Sciatic nerve (tissue), 2 donors: Measurements from ENCODE around the gene NPPA. TPM values are rescaled to one million over a fixed set of nuclear protein-coding genes. Genes with fewer than 3 reads are reported as not detected.

Source experiments
- ATAC-seq: fragments of 200-7000 bp; cut with Tn5 transposase; one replicate; pipeline ENCODE4 v1.9.1; 2020; ENCODE audit warnings: mild to moderate bottlenecking, moderate library complexity
- DNase-seq: peaks from one replicate; pipeline ENCODE4 v3.0.0-alpha.2; 2020; ENCODE audit warnings: low spot score
- intact Hi-C: fragments of 100-400 bp; cut with DNase I; formaldehyde crosslinking; loops from one replicate; pipeline ENCODE4 v1.14.2; 2022
- total RNA-seq: library from RNA; stranded (reverse); fragmentation: NEBNext Ultra II Directional; extraction: Animal tissue kit (Norgen Biotek cat#: 25700); gene quantifications from one replicate; pipeline ENCODE4 v1.2.1, GENCODE V29; 2021
- donor health status: DM: no; HTN: no; CAD: no.
- donor health status: DM: no; HTN: no; CAD: no.

The NPPA gene
- total RNA-seq, 1 donor from 2014 or later: 0.45 TPM

DNA sequence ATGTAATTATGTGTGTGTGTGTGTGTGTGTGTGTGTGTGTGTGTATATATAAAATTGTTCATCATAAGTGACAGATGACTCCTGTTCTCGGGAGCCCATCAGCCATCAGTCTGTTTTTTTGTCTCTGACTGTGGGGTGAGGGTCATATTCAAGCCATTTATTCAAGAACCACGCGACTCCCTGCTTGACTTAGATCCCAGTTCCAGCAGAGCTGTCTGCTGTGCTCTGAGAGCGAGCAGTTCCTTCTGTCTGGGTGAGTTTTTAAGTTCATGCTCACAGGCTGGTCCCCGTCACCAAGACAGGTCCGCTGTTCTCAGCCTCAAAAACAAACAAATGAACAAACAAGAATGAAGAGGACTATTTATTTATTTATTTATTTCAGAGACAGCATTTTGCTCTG, 29.5 kb upstream of the NPPA start:
- ATAC-seq (no peak), DNase-seq (no peak)
- intact Hi-C loops: no loop called here

GRCh38 chr1:11875094-11875493, 27.5 kb upstream of the NPPA start:
- DNase-seq: no peak
- intact Hi-C loops: no loop called here
- no peak for ATAC-seq

DNA sequence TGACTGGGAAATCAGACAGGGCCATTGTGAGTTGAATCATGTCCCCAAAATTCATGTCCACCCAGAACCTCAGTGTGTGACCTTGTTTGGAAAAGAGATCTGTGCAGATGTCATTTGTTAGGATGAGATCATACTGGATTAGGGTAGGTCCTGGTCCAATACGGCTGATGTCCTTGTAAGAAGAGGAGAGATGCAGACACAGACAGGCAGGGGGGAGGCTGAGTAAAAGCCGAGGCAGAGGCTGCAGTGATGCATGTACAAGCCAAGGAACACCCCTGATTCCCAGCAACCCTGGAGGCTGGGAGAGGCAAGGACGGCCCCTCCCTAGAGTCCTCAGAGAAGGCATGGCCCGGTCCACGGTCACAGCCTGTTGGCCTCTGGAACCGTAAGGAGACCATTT, 27.0 kb upstream of the NPPA start:
- peak; percentile 17 for ATAC-seq
- intact Hi-C loops: no loop called here
- no peak for DNase-seq

- intact Hi-C loops: no loop called here
- DNase-seq (no peak), ATAC-seq (peak; percentile 63)
Measured at GRCh38 chr1:11874258-11874562, 26.6 kb upstream of the NPPA start.

DNA sequence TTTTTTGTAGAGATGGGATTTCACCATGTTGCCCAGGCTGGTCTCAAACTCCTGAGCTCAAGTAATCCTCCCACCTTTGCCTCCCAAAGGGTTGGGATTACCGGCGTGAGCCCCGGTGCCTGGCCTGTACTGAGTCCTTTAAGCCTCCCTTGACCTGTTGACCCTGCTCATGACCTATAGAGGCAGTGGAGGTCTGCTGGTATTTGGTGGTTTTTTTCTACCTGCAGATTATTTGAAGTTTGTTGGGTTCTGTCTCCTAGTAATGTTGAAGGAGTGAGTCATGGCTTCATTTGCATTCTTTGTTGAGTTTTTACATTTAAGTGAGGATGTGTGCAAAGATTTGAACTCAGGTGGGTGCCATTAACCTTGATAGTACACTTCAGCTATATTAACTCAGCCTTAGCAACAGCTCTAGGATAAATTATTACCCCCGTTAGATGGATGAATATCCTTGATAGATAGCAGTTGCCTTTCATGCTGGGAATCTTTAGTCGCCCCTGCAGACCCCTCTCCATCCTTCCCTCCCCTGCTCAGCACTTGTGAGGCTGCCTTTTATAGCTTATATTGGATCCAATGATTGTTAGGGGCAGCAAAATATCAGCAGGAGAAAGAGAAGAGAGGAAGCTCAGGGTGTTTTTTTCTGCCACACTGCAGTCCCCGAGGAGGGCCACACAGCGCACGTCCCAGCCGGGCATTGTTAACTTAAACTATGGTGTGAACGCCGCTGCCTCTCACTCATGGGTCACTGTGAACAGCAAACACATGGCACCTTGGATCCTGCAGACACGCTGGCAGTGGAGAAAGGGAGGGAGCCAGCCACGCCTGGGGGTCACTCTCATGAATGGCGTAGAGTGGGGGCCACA, 26.0 kb upstream of the NPPA start:
- intact Hi-C loops: no loop called here
- ATAC-seq: no peak

DNA sequence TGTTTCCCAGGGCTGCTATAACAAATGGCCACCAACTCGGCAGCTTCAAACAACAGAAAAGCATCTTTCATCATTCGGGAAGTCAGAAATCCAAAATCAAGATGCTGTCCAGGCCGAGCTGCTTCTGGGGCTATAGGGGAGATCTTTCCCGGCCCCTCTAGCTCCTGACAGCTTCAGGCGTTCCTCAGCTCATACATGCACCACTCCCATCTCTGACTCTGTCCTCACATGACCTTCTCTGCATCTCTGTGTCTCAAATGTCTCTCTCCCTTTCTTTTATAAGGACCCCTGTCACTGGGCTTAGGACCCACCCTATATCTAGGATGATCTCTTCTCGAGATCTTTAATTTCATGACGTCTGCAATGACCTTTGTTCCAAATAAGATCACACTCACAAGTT, 25.0 kb upstream of the NPPA start:
- intact Hi-C loops: no loop called here
- ATAC-seq (no peak), DNase-seq (no peak)

More for the DNA sequence above, 26.0 kb upstream of the NPPA start:
- no peak for DNase-seq

DNA sequence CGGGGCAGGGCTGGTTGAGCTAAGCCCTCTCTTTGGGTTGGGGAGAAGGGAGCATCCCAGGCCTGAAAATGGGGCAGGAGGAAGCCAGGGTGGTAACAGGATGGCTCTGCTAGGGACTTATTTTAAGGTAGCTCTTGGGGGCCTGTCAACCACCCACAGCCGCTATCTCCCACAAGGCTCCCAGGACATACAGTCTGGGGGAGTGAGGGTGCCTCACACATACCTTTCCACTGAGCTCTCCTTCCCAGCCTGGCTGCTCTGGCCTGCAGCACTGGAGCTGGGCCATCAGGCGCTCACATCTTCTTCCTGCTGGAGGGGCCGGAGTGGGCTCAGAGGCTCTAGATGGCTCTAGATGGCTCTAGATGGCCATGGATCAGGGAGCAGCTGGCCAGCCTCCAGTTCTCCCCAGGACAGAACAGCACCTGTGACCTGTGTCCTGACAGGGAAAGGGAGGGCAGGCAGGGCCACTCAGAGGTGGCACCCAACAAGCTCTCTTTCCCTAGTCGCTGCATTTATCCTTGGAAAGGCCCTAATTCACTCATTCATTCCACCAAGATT, 22.1 kb upstream of the NPPA start:
- DNase-seq: no peak
- no peak for ATAC-seq
- intact Hi-C loops: no loop called here

GRCh38 chr1:11869104-11869503, 21.5 kb upstream of the NPPA start:
- no peak for ATAC-seq
- intact Hi-C loops: no loop called here
- no peak for DNase-seq

DNA sequence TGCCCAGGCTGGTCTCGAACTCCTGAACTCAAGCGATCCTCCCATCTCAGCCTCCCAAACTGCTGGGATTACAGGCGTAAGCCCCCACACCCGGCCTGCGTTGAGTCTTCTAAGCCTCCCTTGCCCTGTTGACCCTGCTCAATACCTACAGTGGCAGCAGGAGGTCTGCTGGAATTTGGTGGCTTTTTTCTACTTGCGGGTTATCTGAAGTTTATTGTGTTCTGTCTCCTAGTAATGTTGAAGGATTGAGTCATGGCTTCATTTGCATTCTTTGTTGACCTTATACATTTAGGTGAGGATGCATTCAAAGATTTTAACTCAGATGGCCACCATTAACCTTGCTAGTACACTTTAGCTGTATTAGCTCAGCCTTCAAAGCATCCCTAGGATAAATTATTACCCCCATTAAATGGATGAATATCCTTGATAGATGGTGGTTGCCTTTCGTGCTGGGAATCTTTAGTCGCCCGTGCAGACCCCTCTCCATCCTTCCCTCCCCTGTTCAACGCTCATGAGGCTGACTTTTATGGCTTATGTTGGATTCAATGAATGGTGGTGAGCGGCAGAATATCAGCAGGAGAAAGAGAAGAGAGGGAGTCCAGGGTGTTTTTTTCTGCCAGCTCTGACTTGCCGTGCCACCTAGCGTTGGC, 20.9 kb upstream of the NPPA start:
- ATAC-seq: no peak
- intact Hi-C loops: no loop called here
- DNase-seq: no peak

GRCh38 chr1:11862890-11863289, 15.3 kb upstream of the NPPA start:
- DNase-seq (no peak), ATAC-seq (no peak)
- intact Hi-C loops: no loop called here

- ATAC-seq (no peak), DNase-seq (no peak)
- intact Hi-C loops: no loop called here
Measured at GRCh38 chr1:11860587-11860986, 13.0 kb upstream of the NPPA start.

- DNase-seq (no peak), ATAC-seq (no peak)
- intact Hi-C loops: no loop called here
Measured at GRCh38 chr1:11860083-11860482, 12.5 kb upstream of the NPPA start.

DNA sequence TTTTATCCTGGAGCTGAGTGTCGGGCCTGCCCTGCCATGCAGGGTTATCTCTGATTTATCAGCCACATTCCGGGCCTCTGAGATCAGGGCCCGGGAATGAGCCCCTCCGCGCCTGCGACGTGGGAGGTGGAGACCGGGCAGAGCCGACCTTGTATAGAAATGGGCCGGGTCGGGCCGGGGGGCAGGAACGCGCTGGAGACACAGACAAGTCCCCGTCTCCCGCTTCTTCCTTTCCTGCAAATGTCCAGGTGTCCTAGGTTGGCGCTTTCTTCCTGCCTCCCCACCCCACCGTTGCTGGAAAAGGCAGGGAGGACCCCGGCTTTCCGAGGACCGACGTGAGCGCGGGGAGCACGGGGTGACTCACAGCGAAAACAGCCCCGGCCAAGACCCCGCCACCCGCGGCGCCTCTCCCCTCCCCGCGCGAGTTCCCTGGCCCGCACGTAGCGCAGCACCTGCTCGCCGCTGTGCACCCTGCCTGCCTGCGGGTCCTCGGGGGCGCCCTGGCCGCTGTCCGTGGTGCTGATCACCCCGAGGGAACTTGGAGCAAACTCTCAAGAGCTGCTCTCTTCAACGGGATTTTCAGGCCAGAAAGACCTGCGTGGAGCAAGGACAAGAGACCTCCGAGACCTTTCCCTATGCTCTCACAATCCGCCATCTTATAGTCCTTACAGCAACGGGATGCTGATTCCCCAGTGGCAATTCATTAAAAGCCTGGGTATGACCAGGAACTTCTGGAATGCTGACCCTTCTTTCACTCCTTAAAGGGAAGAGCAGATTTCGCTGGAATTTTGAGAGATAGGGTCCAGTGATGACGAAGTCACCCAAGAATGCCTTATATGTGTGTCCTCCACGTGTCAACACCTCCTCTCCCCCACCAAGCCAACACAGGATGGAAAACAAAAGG, 11.6 kb upstream of the NPPA start:
- DNase-seq: no peak

GRCh38 chr1:11858613-11858967, 11.0 kb upstream of the NPPA start, which contains the start of gene NPPB:
Gene NPPB (minus strand): TSS chr1:11858945. CDS start chr1:11858833, 112 bp downstream.
- no peak for ATAC-seq
- no peak for DNase-seq
- intact Hi-C loops: no loop called here

More for the DNA sequence above, 11.6 kb upstream of the NPPA start:
- ATAC-seq: peak; percentile 60
- intact Hi-C loops: no loop called here

GRCh38 chr1:11858158-11858557, 10.6 kb upstream of the NPPA start:
- intact Hi-C loops: no loop called here
- no peak for ATAC-seq
- no peak for DNase-seq

- ATAC-seq (no peak), DNase-seq (no peak)
- intact Hi-C loops: no loop called here
Measured at GRCh38 chr1:11857164-11857851, 9.7 kb upstream of the NPPA start.

GRCh38 chr1:11856698-11857097, 9.1 kb upstream of the NPPA start:
- intact Hi-C loops: no loop called here
- no peak for ATAC-seq
- DNase-seq: no peak

- DNase-seq: no peak
- intact Hi-C loops: no loop called here
- no peak for ATAC-seq
Measured at GRCh38 chr1:11855430-11855829, 7.8 kb upstream of the NPPA start.

GRCh38 chr1:11854519-11854918, 6.9 kb upstream of the NPPA start:
- intact Hi-C loops: no loop called here
- ATAC-seq (no peak), DNase-seq (no peak)
